8988T (cell line): ENCODE measurements around the gene NCKAP5.
"Not testable (repeated sequence)": the region's sequence is repeated elsewhere in the genome, so short reads cannot be mapped to it uniquely, and the experiment has no call there.

ENCODE experiments used
- DNase-seq: peaks from one replicate; pipeline ENCODE4 v3.0.0; 2011

NCKAP5 gene

GRCh38 chr2:132844585-132844984, 723.7 kb downstream of the NCKAP5 start:
- no peak for DNase-seq

- no peak for DNase-seq
Observed at GRCh38 chr2:132837769-132838168, 730.5 kb downstream of the NCKAP5 start.

- DNase-seq = no peak
Observed at GRCh38 chr2:132830321-132830827, 737.9 kb downstream of the NCKAP5 start.

GRCh38 chr2:132825601-132826000, 742.7 kb downstream of the NCKAP5 start:
- no peak for DNase-seq

- DNase-seq = no peak
Observed at GRCh38 chr2:132824716-132825115, 743.5 kb downstream of the NCKAP5 start.

- DNase-seq = no peak
Observed at GRCh38 chr2:132816234-132816633, 752.0 kb downstream of the NCKAP5 start.

GRCh38 chr2:132815516-132815915, 752.7 kb downstream of the NCKAP5 start:
- no peak for DNase-seq

GRCh38 chr2:132814651-132815050, 753.6 kb downstream of the NCKAP5 start:
- no peak for DNase-seq

GRCh38 chr2:132813422-132813821, 754.8 kb downstream of the NCKAP5 start:
- no peak for DNase-seq

- no peak for DNase-seq
Observed at GRCh38 chr2:132811148-132811915, 756.9 kb downstream of the NCKAP5 start.

- not testable (repeated sequence) for DNase-seq
Observed at GRCh38 chr2:132809962-132810361, 758.3 kb downstream of the NCKAP5 start.

- DNase-seq = no peak
Observed at GRCh38 chr2:132804051-132804450, 764.2 kb downstream of the NCKAP5 start.

- DNase-seq = no peak
Observed at GRCh38 chr2:132798341-132798740, 769.9 kb downstream of the NCKAP5 start.

GRCh38 chr2:132797556-132797955, 770.7 kb downstream of the NCKAP5 start:
- DNase-seq = no peak

GRCh38 chr2:132797071-132797470, 771.2 kb downstream of the NCKAP5 start:
- DNase-seq = no peak

- no peak for DNase-seq
Observed at GRCh38 chr2:132795220-132795619, 773.0 kb downstream of the NCKAP5 start.

GRCh38 chr2:132793532-132793931, 774.7 kb downstream of the NCKAP5 start:
- no peak for DNase-seq

- no peak for DNase-seq
Observed at GRCh38 chr2:132790207-132790785, 778.0 kb downstream of the NCKAP5 start.

- no peak for DNase-seq
Observed at GRCh38 chr2:132789066-132789465, 779.2 kb downstream of the NCKAP5 start.

- DNase-seq = no peak
Observed at GRCh38 chr2:132788310-132788838, 779.9 kb downstream of the NCKAP5 start.

GRCh38 chr2:132783883-132784282, 784.4 kb downstream of the NCKAP5 start:
- DNase-seq = no peak

- DNase-seq = no peak
Observed at GRCh38 chr2:132782176-132782783, 786.0 kb downstream of the NCKAP5 start.

GRCh38 chr2:132780651-132781050, 787.6 kb downstream of the NCKAP5 start:
- DNase-seq = no peak

GRCh38 chr2:132779206-132779721, 789.0 kb downstream of the NCKAP5 start:
- no peak for DNase-seq
